Left renal pelvis (tissue), 4 donors: ENCODE measurements around the gene DYNC2I2. TPM values are rescaled to one million over a fixed set of nuclear protein-coding genes. Genes with fewer than 3 reads are reported as not detected.

Source experiments
- DNase-seq, 4 donors: peaks; one replicate each; pipeline ENCODE4 v3.0.0-alpha.2; 2013; ENCODE audit warnings: low read depth in 4 of 4, low spot score in 3 of 4
- polyA plus RNA-seq, 4 donors: library from polyadenylated mRNA; unstranded; fragments of 120-200 nt; gene quantifications; one replicate each; pipeline ENCODE4 v1.2.1, GENCODE V29; 2013; ENCODE audit not compliant: insufficient read length in 4 of 4

Gene DYNC2I2
- polyA plus RNA-seq, 4 donors, result 36.2 to 84.6 (median 56.2) TPM

DNA sequence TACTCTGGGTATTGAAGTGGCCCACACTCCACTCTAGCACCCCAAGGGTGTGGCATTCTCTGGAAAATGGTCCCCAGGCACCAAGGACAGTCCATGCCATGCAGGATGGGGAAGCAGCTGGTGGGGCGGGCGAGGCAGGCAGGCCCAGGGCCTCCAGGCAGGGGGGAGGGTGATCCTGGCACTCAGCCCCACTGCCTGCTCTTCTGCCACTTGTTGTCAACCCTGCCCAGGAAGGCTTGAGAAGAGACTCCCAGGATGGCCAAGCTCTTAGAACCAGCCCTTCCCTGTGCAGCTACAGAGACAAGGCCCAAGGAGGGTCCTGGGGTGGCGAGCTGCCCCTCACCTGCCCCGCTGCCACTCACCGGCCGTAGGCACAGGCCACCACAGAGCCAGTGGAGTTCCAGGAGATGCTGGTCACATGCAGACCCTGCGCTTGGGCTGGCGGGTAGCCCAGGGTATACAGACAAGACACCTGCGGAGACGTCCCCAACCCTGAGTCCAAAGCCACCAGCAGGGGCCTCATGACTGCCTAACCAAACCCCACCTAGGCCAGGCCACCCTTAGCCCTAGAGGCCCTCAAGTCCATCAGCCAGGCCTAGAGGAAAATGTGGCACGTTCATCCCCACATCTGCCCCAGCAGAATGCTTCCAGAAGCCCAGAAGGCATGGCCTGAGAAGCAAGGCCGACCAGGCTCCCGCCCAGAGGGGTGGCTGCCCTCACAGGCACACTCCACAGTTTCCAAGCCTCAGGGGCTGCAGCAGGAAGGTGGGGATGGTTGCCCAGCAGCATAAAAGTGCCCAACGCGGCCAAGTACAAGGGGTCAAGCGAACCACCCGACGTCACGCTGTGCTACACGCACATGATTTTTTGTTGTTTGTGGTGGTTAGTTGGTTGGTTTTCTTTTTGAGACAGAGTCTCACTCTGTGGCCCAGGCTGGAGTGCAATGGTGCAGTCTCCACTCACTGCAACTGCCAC is 19.8 kb downstream of the DYNC2I2 start:
- no peak for DNase-seq

DNA sequence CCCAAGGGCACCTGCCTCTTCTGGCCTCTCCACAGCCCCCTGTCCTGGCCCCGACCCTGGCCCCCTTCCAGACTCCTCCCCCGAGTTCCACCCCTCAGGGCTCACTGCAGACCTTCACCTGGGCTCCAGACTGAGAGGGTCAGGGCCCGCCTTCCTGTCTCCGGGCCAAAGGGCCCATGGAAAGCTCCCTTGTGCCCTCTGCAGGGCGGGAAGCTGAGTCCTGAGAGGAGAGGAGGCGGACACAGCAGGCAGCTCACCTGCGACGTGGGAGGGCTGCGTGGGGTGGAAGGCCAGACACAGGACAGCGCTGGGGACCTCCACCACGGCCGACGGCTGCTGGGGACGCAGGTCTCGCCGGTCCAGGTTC is 20.6 kb downstream of the DYNC2I2 start:
- no peak for DNase-seq

DNA sequence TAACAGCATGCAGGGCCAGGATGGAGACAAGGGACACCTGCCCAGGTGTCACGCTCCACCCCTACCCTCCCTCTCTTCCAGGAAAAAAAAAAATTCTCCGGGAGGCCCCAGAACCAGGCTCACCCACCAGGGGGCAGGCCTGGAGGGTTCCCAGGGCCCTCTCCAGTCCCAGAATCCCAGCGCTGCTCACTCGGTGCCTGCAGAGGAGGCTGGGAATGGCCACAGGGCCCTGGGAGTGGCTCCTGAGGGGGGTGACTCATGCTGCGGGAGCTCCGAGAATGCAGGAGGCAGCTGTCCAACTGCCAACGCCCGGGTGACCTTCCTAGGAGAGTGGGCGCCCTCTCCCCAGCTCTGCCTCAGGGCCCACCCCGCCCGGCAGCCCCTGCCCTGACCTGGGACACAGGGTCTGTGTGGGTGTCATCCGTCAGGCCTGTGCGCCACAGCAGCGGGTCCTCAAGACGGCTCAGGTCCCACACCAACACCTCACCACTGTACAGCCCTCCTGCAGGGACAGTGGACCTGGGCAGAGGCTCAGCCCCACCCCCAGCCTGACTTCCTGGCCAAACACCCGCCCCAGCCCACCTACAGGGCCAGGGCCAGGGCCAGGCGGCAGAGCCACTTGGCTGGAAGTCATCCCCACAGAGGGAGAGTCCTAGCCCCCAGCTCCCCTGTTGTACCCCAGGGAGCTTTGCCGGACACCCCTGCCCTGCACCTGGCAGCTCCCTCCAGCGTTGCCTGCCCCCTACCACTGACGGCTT is 21.2 kb downstream of the DYNC2I2 start:
- DNase-seq, result no peak

DNA sequence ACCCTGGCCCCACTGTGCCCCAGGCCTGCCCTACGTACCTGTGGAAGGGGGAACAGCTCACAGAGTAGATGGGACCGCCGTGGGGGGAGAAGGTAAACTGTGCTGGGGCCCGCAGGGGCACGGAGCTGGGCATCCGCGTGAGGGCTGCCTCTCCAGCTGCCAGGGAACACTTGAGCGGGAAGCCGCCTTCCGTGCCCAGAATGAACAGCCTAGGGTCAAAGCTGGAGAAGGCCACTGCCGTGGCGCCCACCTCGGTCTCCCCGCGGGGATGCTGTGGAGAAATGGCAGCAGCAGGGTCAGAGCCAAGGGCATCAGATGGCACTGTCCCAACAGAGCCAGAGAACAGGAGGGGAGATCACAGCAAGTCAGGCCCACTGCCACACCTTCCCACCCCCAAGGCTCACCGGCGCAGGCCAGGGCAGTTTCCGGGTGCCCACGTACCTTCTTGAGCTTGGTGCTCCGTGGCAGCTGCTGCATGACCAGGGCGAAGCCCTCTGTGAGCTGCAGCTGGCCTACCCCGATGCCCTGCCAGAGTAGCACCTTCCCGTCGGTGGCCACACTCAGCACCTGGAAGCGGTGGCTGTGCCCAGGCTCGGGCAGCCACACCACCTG is 21.9 kb downstream of the DYNC2I2 start:
- DNase-seq, result no peak

DNA sequence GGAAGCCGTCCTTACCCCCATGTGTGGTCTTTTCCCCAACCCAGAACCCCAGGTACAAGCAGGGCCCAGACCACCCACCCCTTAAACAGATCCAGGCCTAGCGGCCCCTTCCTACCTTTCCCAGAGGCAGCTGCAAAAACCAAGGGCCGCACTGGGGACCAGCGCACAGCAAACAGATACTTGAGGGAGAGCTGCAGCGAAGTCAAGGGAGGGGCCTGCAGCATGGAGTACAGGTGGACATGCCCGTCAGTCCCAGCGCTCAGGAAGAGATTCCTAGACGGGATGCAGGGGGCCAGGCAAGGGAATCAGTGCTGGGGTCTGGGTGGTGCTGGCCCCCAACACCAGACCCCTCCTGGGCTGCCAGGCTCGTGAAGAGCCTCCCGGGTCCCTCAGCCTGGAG is 22.5 kb downstream of the DYNC2I2 start:
- no peak for DNase-seq

DNA sequence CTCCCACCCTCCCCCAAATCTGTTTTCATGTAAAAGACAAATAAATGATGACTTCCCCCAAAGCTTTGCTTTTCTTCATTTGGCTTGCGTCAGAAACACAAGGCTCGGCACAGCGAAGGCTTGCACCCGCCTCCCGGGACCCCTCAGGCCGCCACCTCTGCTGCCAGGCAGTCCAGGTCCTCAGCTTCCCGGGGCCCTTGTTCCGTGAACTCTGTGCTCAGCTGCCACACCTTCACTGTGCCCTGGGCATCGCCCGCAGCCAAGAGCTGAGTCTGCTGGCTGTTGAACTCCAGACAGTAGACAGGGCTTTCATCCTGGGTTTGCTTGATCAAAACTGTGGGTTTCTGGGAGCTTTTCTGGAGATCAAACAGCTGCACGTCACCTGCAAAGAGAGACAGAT is 23.0 kb downstream of the DYNC2I2 start:
- DNase-seq, result no peak

DNA sequence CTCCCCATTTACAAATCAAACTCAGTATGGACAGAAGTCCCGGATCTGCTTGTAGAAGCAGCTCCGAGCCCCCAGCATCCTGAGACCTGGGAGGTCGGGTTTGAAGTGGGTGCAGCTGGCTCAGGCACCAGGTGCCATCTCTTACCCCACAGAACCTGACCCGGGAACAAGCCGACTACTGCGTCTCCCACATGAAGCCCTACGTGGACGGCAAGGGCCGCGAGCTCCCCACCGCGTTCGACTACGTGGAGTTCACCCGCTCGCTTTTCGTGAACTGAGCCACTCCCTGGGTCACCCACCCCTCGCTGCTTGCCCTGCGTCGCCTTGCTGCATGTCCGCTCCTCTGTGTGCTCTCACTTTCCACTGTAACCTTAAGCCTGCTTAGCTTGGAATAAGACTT is 23.6 kb downstream of the DYNC2I2 start:
- no peak for DNase-seq

DNA sequence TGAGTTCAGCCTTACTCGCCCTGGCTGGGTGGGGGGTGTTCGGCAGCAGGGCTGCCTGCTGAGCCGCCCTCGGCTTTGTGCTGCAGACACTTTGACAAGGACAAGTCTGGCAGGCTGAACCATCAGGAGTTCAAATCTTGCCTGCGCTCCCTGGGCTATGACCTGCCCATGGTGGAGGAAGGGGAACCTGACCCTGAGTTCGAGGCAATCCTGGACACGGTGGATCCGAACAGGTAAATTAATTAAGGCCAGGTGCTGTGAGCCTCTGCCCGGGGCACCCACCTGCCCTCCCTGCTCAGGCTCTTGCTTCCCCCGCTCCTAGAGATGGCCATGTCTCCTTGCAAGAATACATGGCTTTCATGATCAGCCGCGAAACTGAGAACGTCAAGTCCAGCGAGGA is 24.2 kb downstream of the DYNC2I2 start:
- no peak for DNase-seq

DNA sequence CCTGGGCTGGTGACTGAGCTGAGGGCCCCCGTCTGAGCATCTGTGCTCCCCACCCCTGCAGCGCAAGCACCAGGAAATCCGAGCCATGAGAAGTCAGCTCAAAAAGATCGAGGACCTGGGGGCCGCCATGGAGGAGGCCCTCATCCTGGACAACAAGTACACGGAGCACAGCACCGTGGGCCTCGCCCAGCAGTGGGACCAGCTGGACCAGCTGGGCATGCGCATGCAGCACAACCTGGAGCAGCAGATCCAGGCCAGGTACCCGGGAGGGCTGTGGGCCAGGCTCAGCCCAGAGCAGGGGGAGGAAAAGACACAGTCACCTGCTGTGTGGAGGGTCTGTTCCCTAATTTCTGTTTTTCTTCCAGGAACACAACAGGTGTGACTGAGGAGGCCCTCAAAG is 24.6 kb downstream of the DYNC2I2 start:
- no peak for DNase-seq

DNA sequence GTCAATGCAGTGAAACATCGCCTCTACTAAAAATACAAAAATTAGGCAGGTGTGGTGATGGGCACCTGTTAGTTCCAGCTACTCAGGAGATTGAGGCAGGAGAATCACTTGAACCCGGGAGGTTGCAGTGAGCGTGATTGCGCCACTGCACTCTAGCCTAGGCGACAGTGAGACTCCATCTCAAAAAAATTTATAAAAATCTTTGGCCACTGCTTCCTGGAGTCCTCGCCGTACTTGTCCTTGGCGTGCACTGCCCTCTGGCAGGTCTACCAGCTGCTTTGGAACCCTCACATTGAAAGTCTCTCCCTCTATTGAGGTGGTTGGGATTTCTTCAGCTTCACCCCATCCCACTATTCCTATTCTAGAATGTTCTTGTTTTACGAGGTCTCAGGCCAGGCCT is 25.0 kb downstream of the DYNC2I2 start:
- no peak for DNase-seq

DNA sequence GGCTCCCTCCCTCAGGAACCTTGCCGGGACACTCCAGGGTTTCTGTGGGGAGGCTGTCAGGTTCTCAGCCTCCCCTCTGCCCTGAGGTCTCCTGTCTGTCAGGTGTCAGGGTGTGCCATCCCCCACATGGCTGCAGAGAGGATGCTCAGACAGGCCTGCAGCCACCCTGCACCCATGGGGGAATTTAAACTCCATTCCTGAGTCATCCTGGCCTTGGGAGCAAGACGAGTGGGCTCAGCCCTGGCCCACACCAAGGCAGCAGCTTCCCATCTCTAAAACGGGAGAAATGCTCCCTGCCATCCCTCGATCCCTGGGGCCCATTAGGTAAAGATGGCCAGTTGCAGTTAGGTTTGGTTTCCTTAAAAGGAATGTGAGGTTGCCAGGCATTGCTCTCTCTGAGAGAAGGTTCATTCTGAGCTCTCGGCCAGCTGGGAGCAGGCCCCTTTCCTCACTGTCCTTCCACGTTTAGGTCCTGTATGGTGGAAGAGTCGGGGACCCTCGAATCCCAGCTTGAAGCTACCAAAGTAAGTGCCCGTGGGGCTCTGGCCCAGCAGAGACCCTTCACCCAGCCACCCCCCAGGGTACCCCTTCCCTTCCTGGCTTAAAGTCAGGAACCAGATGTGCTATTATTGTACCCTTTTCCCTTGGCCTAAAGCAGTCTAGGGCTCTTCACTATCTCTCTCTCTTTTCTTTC is 26.6 kb downstream of the DYNC2I2 start:
- no peak for DNase-seq

DNA sequence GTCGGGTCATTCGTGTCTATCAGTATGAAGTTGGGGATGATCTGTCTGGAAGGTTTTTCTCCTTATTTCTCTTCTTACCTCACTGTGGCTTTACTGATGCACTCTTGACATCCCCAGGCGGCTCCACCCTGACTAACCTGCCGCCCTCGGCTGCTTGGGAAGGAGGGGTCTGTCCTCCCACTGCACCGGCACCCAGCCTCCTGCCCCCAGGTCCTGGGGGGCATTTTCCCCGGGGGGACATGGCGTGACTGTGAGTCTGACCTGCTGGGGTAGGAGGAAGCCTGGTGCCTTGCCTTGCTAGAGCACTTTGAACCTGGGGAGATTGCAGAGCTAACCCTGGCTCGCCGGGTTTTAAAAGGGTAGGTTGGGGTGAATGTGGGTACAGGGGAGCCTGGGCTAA is 27.5 kb downstream of the DYNC2I2 start:
- no peak for DNase-seq

DNA sequence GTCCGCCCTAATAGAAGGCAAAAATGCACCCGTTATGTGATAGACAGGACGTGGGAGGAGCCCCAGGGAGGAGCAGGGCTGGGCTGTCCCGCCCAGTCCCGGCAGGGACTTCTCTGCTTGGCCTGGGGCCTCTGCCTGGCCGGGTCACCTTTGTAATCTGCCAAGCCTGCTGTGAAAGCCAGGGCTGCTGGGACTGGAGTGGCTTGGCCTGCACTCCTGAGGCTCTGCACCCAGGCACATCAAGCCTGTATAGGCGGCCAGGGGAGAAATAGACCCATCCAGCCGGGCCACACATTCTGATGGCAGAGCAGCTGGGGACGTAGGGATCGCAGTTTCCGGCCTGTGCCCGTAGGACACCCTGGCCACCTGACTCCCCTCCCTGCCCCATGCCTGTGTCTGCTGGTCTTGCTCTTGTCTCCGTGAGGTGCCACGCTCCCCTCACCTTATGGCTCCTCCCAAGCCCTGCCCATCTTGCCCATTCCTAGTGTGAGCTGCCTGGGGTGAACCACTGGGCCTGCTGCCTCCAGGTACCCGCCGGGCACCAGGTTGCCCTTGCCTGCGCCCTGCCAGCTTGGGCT is 28.1 kb downstream of the DYNC2I2 start:
- no peak for DNase-seq

DNA sequence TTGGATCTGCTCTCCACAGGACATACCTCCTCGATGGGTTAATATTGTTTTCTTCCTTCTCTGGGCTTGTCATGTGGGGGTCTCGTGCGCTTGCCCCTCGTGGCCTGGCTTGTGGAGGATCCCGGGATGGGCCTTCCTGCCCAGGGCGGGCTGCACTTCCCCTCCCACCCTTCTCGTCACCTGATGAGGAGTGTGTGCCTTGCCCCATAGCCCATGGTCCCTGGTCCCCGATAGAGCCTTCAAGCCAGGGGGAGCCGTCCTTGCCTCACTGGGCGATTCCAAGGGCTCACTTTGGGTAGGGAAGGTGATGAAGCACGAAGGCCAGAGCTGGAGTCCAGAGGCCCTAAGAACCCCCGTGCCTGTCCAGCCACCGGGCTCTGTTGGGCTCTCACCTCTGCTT is 28.7 kb downstream of the DYNC2I2 start:
- DNase-seq, result no peak

DNA sequence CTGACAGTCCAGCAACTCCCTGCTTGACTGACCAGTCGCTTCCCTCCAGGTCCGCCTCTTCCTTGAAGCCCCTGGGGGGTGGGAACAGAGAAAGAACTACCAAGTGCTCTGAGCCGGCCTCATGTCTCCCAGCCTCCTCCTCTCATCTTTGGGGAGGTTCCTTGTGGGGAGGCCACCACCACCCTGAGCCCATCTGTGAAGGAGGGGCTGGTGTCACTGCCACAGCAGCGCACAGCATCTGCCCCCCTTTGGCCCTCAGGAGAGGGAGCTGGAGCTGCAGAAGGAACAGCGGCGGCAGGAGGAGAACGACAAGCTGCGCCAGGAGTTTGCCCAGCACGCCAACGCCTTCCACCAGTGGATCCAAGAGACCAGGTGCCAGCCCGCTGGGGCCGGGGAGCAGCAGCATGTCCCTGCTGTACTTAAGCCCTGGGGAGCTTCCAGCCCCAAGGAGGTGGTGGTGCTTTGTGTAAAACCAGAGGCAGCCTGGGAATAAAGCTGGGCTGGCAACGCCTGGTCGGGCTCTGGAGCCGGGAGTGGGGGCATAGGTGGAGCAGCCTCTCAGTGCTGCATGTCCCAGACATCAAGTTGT is 29.4 kb downstream of the DYNC2I2 start:
- no peak for DNase-seq

DNA sequence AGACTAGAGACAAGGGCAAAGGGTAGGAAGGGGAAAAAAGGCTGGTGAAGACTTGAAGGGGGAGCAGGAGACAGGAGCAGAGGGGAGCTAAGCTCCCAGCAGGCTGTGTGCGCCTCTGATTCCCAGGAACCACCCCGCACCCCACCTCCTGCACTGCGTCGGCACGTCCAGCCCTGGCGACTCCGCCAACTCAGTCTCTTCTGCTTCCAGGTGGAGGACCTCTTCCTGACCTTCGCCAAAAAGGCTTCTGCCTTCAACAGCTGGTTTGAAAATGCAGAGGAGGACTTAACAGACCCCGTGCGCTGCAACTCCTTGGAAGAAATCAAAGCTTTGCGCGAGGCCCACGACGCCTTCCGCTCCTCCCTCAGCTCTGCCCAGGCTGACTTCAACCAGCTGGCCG is 30.5 kb downstream of the DYNC2I2 start:
- DNase-seq, result no peak

DNA sequence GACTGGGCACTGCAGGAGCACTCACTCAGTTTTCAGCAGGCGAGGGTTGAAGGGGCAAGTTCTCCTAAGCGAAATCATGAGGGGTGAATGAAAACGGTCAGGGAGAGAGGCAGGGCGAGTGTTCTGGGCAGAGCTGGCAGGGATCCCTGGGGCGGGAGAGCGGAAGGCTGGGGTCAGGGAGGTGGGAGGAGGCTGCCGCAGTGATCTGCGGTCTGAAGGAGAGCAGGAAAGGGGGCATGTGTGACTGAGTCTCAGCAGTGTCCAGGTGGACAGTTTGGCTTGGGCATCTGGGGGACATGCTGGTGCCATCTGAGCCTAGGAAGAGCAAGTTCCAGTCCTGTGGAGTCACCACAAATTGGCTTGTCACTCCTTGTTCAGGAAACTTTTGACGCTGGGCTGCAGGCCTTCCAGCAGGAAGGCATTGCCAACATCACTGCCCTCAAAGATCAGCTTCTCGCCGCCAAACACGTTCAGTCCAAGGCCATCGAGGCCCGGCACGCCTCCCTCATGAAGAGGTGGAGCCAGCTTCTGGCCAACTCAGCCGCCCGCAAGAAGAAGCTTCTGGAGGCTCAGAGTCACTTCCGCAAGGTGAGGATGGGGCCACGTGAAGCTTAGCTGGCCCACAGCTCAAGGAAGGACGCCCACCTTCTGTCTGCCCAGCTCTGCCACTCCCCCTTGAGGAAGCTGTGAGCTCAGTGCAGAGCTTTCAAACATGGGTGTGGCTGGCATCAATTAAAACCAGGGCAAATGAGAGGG is 31.1 kb downstream of the DYNC2I2 start:
- no peak for DNase-seq

DNA sequence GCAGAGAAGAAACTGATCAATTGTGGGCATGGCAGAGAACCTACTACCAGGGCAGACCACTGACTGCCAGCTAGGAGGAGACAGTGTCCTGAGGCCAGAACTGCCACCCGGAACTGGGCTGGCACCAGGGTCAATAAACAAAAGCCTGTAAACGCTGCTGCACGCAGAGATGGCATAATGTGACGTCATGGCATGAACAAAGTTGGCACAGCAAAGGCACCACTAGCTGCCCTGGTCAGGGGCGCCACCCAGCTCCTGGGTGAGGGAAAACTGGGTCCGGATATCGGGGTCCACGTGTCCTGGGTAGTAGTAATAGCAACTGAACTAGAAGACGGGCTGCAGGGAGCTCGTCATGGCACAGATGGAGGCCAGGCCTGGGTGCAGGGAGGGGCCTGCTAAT is 32.1 kb downstream of the DYNC2I2 start:
- DNase-seq, result no peak

DNA sequence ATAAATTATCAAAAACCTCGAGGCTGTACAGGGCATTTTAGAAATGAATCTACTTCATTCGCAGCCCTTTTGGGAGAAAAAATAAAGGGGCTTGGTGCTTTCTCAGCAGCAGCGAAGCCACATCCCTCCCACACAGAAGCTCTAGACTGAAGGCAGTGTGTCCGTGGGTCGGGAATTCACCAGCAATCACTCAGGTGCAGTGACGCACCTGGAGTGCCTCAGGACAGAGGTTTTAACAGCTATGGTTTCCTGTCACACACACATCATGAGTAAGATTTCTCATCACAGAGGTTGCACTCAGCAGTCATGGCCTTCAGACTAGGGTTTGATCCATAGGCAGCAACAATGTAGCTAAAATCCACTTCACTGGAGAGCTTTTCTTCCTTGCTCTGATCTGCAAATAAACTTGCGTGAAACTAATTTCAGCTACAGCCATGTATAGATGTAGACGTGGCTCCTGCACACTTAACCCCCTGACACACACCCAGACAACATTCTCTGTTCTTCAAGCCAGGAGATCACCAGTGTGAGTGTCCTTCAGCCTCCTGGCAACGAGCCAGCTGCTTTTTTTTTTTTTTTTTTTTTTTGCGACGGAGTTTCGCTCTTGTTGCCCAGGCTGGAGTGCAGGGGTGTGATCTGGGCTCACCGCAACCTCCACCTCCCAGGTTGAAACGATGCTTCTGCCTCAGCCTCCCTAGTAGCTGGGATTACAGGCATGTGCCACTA is 34.8 kb downstream of the DYNC2I2 start:
- no peak for DNase-seq
